ENCODE results near the gene NOM1. TPM values are rescaled to one million over a fixed set of nuclear protein-coding genes. Genes with fewer than 3 reads are reported as not detected.

The NOM1 gene
- total RNA-seq, 2 experiments from 2014 or later = 29.2 to 31.3 TPM

GRCh38 chr7:156989766-156990535, 40.4 kb downstream of the NOM1 start:
- H3K27me3 Mint-ChIP-seq = peaks cover 9% of the 10 kb centered on the region
- no peaks in the 10 kb centered on the region for H3K36me3 Mint-ChIP-seq
- H3K4me1 Mint-ChIP-seq (ENCODE audit: low read depth) = no peaks in the 10 kb centered on the region
- CTCF ChIA-PET = interaction anchor here (0.6 kb wide), 1 partner anchor 20 kb away, joined by 3 read pairs; no protein-coding TSS in a partner anchor
- DNase-seq = no peak
- no peak overlapping the region for H3K4me3 Mint-ChIP-seq
- H3K9me3 Mint-ChIP-seq = no peaks in the 10 kb centered on the region
- no peak overlapping the region for H3K27ac Mint-ChIP-seq
- intact Hi-C loops (cut with micrococcal nuclease) = no loop called here
- POLR2A ChIA-PET = no interaction called here

GRCh38 chr7:156993021-156993924, 43.8 kb downstream of the NOM1 start:
- ChIA-PET CTCF (no interaction called here), POLR2A (no interaction called here)
- intact Hi-C loops (cut with micrococcal nuclease) = no loop called here
- Mint-ChIP-seq H3K27ac (no peak overlapping the region), H3K9me3 (no peaks in the 10 kb centered on the region), H3K4me3 (no peak overlapping the region), H3K4me1 (ENCODE audit: low read depth) (no peaks in the 10 kb centered on the region), H3K27me3 (peaks cover 27% of the 10 kb centered on the region), H3K36me3 (no peaks in the 10 kb centered on the region)
- no peak for DNase-seq

GRCh38 chr7:156993925-156994235, 44.4 kb downstream of the NOM1 start:
- no peak overlapping the region for H3K4me3 Mint-ChIP-seq
- no peaks in the 10 kb centered on the region for H3K4me1 Mint-ChIP-seq (ENCODE audit: low read depth)
- intact Hi-C loops (cut with micrococcal nuclease) = no loop called here
- ChIA-PET POLR2A (no interaction called here), CTCF (no interaction called here)
- H3K9me3 Mint-ChIP-seq = no peaks in the 10 kb centered on the region
- no peaks in the 10 kb centered on the region for H3K36me3 Mint-ChIP-seq
- H3K27ac Mint-ChIP-seq = no peak overlapping the region
- peaks cover 33% of the 10 kb centered on the region for H3K27me3 Mint-ChIP-seq
- no peak for DNase-seq

GRCh38 chr7:156994417-156994816, 44.9 kb downstream of the NOM1 start:
- Mint-ChIP-seq H3K9me3 (no peaks in the 10 kb centered on the region), H3K4me3 (no peak overlapping the region), H3K36me3 (no peaks in the 10 kb centered on the region), H3K27ac (no peak overlapping the region), H3K27me3 (peaks cover 37% of the 10 kb centered on the region), H3K4me1 (ENCODE audit: low read depth) (no peaks in the 10 kb centered on the region)
- POLR2A ChIA-PET = no interaction called here
- DNase-seq = no peak
- intact Hi-C loops (cut with micrococcal nuclease) = no loop called here
- CTCF ChIA-PET = no interaction called here

- Mint-ChIP-seq H3K27ac (no peak overlapping the region), H3K9me3 (no peaks in the 10 kb centered on the region), H3K4me1 (ENCODE audit: low read depth) (peaks cover 23% of the 10 kb centered on the region), H3K27me3 (peaks cover 55% of the 10 kb centered on the region), H3K4me3 (no peak overlapping the region), H3K36me3 (no peaks in the 10 kb centered on the region)
- ChIA-PET POLR2A (no interaction called here), CTCF (no interaction called here)
- DNase-seq = no peak
- intact Hi-C loops (cut with micrococcal nuclease) = no loop called here
These were observed 49.8 kb downstream of the NOM1 start for GRCh38 chr7:156998988-156999957.

- no peak overlapping the region for H3K27ac Mint-ChIP-seq
- intact Hi-C loops (cut with micrococcal nuclease) = loop anchor here (10.0 kb wide), 1 partner anchor 1625 kb away; no protein-coding TSS in a partner anchor
- no peaks in the 10 kb centered on the region for H3K36me3 Mint-ChIP-seq
- ChIA-PET CTCF (no interaction called here), POLR2A (no interaction called here)
- peaks cover 64% of the 10 kb centered on the region for H3K27me3 Mint-ChIP-seq
- no peaks in the 10 kb centered on the region for H3K9me3 Mint-ChIP-seq
- H3K4me1 Mint-ChIP-seq (ENCODE audit: low read depth) = peaks cover 31% of the 10 kb centered on the region
- no peak for DNase-seq
- peak overlapping the region; percentile 57 for H3K4me3 Mint-ChIP-seq
These were observed 50.6 kb downstream of the NOM1 start for GRCh38 chr7:156999958-157000726.

GRCh38 chr7:157000741-157001653, 51.5 kb downstream of the NOM1 start:
- intact Hi-C loops (cut with micrococcal nuclease) = loop anchor here (10.0 kb wide), 1 partner anchor 1626 kb away; no protein-coding TSS in a partner anchor
- peak overlapping the region; percentile 40 for H3K4me3 Mint-ChIP-seq
- peaks cover 65% of the 10 kb centered on the region for H3K27me3 Mint-ChIP-seq
- CTCF ChIA-PET = no interaction called here
- no peak overlapping the region for H3K27ac Mint-ChIP-seq
- H3K9me3 Mint-ChIP-seq = no peaks in the 10 kb centered on the region
- POLR2A ChIA-PET = interaction anchor here (1.1 kb wide), 1 partner anchor 57 kb away, joined by 3 read pairs; no protein-coding TSS in a partner anchor
- DNase-seq = no peak
- H3K4me1 Mint-ChIP-seq (ENCODE audit: low read depth) = peaks cover 31% of the 10 kb centered on the region
- H3K36me3 Mint-ChIP-seq = no peaks in the 10 kb centered on the region

GRCh38 chr7:157001920-157002818, 52.7 kb downstream of the NOM1 start:
- H3K4me3 Mint-ChIP-seq = peak overlapping the region; percentile 5
- peaks cover 61% of the 10 kb centered on the region for H3K27me3 Mint-ChIP-seq
- H3K27ac Mint-ChIP-seq = peak overlapping the region; percentile 1
- peaks cover 31% of the 10 kb centered on the region for H3K4me1 Mint-ChIP-seq (ENCODE audit: low read depth)
- DNase-seq = no peak
- ChIA-PET POLR2A (interaction anchor here (1.1 kb wide), 1 partner anchor 56 kb away, joined by 3 read pairs; no protein-coding TSS in a partner anchor), CTCF (no interaction called here)
- no peaks in the 10 kb centered on the region for H3K36me3 Mint-ChIP-seq
- no peaks in the 10 kb centered on the region for H3K9me3 Mint-ChIP-seq
- intact Hi-C loops (cut with micrococcal nuclease) = loop anchor here (2.0 to 10.0 kb wide), 2 partner anchors 15 to 1627 kb away; no protein-coding TSS in a partner anchor

- Mint-ChIP-seq H3K27ac (no peak overlapping the region), H3K36me3 (no peaks in the 10 kb centered on the region), H3K4me3 (no peak overlapping the region), H3K9me3 (no peaks in the 10 kb centered on the region), H3K4me1 (ENCODE audit: low read depth) (peaks cover 31% of the 10 kb centered on the region), H3K27me3 (peaks cover 64% of the 10 kb centered on the region)
- intact Hi-C loops (cut with micrococcal nuclease) = loop anchor here (2.0 to 10.0 kb wide), 2 partner anchors 14 to 1628 kb away; no protein-coding TSS in a partner anchor
- CTCF ChIA-PET = no interaction called here
- POLR2A ChIA-PET = no interaction called here
- no peak for DNase-seq
These were observed 53.4 kb downstream of the NOM1 start for GRCh38 chr7:157002819-157003421.

GRCh38 chr7:157003445-157003755, 53.9 kb downstream of the NOM1 start:
- no peak for DNase-seq
- ChIA-PET CTCF (no interaction called here), POLR2A (no interaction called here)
- Mint-ChIP-seq H3K27ac (no peak overlapping the region), H3K9me3 (no peaks in the 10 kb centered on the region), H3K4me3 (no peak overlapping the region), H3K27me3 (peaks cover 64% of the 10 kb centered on the region), H3K4me1 (ENCODE audit: low read depth) (peaks cover 31% of the 10 kb centered on the region), H3K36me3 (no peaks in the 10 kb centered on the region)
- intact Hi-C loops (cut with micrococcal nuclease) = loop anchor here (2.0 to 10.0 kb wide), 2 partner anchors 13 to 1629 kb away; no protein-coding TSS in a partner anchor

Measured in activated CD4-positive, alpha-beta memory T cell treated with anti-CD3 and anti-CD28 coated beads for 36 hours (primary cell).